Measurements from ENCODE around the gene STK32B.

DNA sequence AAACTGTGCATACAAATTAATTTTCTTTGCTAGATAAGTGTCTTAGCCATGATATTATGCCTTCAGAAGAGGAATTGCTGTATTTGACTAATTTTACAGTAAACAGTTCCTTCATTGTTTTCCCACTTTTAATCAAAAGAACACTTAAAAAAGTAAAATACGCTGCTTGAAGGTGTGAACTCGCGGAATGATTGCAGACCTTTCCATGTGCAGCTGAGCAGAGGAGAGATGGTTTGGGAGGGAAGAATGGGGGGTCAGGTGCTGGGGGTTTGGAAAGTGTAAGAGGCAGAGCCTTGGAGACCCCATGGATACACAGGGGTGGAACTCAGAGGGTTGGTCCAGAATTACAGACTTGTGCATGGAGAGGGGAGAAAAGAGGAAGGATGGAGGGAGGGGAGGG is 47.4 kb upstream of the STK32B start:
- no peak for TF ChIP-seq POLR2A (IDR thresholded peaks at IDR 0.05)
- TF ChIP-seq CTCF (IDR thresholded peaks at IDR 0.05) = no peak

All from lower leg skin (tissue), 3 donors.